ENCODE data around the gene RCN2. TPM values are rescaled to one million over a fixed set of nuclear protein-coding genes. Genes with fewer than 3 reads are reported as not detected.

RCN2 gene
- total and polyA plus RNA-seq, 9 donors: 51.2 to 131 (median 105) TPM

DNA sequence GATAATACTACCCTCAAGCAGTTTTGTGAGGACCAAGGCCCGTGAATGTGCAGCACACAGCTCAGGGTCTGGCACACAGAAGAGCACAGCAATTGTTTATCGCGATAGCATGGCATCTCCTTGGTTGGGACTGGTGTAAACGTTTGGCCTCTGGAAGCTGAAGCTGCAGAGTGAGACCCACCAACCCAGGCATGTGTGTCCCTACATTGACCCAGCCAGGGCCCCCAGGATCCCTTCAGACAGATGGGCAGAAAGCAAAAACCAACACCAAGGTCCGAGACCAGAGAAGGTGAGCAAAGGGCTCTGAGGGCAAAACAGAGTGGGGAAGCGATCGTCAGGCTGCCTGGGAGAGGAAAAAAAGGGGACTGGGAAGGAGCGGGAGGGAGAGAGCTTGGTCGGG lies 50.8 kb downstream of the RCN2 start:
- Histone ChIP-seq H3K27me3 (ENCODE audit: control insufficient read depth, insufficient read depth, low read length) (peaks cover 2% of the 10 kb centered on the region), H3K36me3 (ENCODE audit: control insufficient read depth, insufficient read depth, low read length) (no peaks in the 10 kb centered on the region), H3K9me3 (replicated peaks; ENCODE audit: control insufficient read depth, low read depth, low read length) (peaks cover 5% of the 10 kb centered on the region), H3K4me1 (ENCODE audit: control insufficient read depth, insufficient read depth, low read length) (no peaks in the 10 kb centered on the region), H3K27ac (ENCODE audit: low read length) (no peak overlapping the region), H3K4me3 (ENCODE audit: low read length) (no peak overlapping the region)
- WGBS (ENCODE audit: insufficient coverage): 79% methylated on average over 9 of the region's 9 CpGs
- no peak for DNase-seq

DNA sequence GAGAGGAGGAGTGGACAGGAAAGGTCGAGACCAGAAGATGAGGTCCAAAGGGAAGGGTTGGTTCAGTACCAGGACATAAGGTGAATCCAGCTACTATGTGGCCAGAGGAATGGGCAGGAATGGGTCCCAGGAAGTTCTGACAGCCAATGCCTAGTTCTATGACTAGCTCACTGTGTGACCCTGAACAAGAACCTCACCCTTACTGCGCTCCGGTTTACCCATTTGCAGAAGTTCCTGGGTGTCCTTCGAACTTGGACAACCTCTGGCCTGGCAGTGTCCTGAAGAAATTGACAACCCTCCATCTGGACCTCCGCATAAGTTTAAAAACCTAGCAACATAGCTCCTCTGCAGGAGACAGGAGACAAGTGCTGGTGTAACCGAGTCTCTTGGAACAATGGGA lies 51.2 kb downstream of the RCN2 start:
- no peak overlapping the region for H3K27ac ChIP-seq (ENCODE audit: low read length)
- H3K27me3 ChIP-seq (ENCODE audit: control insufficient read depth, insufficient read depth, low read length): peaks cover 2% of the 10 kb centered on the region
- DNase-seq: no peak
- 90% methylated on average over 2 of the region's 6 CpGs for WGBS (ENCODE audit: insufficient coverage)
- H3K36me3 ChIP-seq (ENCODE audit: control insufficient read depth, insufficient read depth, low read length): no peaks in the 10 kb centered on the region
- no peak overlapping the region for H3K4me3 ChIP-seq (ENCODE audit: low read length)
- H3K9me3 ChIP-seq (replicated peaks; ENCODE audit: control insufficient read depth, low read depth, low read length): peaks cover 5% of the 10 kb centered on the region
- H3K4me1 ChIP-seq (ENCODE audit: control insufficient read depth, insufficient read depth, low read length): no peaks in the 10 kb centered on the region

DNA sequence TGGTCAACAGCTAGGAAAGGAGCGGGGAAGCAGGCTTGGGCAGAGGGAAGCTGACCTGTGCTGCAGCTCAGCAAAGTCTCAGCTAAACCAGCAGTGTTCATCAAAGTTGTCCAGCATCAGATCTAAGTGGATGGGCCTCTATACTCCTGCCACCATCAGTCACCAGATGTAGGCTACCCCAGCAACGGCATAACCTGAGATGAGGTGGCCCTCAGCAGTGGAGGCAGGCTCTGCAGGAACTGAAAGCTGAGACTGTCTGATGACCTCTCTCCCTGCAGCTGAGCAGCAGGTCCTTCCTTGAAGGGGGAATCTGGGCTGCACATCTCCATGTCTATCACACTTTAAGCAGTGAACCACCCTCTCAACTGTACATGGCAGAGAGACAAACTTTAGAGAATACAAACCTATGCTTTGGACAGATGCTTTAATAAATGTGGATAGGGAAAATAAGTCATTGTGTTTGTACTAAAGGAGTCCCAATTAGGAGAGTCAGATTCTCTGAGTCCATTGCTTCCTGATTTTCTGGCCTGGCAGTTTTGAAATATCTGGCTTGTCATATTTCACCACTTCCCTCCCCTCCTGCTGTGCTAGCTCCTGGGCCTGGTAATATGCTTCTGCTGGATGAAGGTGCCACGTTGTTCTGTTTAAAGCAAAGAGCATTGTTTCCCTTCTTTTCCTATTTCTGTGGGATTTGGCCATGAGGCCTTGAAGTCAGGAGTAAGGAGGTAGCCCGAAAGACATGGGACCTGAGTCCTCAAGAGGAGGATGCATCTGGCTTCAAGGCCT lies 52.2 kb downstream of the RCN2 start:
- 86% methylated on average over 2 of the region's 4 CpGs for WGBS (ENCODE audit: insufficient coverage)
- Histone ChIP-seq H3K4me1 (ENCODE audit: control insufficient read depth, insufficient read depth, low read length) (peaks cover 9% of the 10 kb centered on the region), H3K27me3 (ENCODE audit: control insufficient read depth, insufficient read depth, low read length) (peaks cover 2% of the 10 kb centered on the region), H3K9me3 (replicated peaks; ENCODE audit: control insufficient read depth, low read depth, low read length) (peaks cover 4% of the 10 kb centered on the region), H3K4me3 (ENCODE audit: low read length) (no peak overlapping the region), H3K27ac (ENCODE audit: low read length) (peak overlapping the region; percentile 29), H3K36me3 (ENCODE audit: control insufficient read depth, insufficient read depth, low read length) (no peaks in the 10 kb centered on the region)
- DNase-seq: no peak

DNA sequence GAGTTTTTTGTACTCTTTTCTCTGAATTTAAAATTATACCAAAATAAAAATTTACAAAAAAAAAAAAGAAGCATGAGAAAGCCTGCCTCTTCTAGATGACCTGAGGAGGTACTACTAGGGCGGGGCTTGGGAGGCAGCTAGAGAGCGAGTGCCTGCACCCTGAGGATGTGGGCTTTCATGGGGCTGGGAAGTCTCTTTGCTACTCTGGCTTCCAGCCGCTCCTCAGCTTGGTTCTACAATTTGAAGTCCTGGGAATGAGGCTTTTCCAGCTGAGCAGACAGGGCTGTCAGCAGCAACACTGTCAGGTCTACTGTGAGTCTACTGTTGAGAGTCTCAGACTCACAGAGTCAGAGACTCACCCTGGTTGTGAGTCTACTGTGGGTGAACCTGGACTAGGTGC lies 55.2 kb downstream of the RCN2 start:
- H3K9me3 ChIP-seq (replicated peaks; ENCODE audit: control insufficient read depth, low read depth, low read length): no peaks in the 10 kb centered on the region
- H3K36me3 ChIP-seq (ENCODE audit: control insufficient read depth, insufficient read depth, low read length): no peaks in the 10 kb centered on the region
- H3K27ac ChIP-seq (ENCODE audit: low read length): no peak overlapping the region
- no peak for DNase-seq
- 62% methylated on average over 2 of the region's 3 CpGs for WGBS (ENCODE audit: insufficient coverage)
- H3K4me1 ChIP-seq (ENCODE audit: control insufficient read depth, insufficient read depth, low read length): peaks cover 16% of the 10 kb centered on the region
- no peaks in the 10 kb centered on the region for H3K27me3 ChIP-seq (ENCODE audit: control insufficient read depth, insufficient read depth, low read length)
- no peak overlapping the region for H3K4me3 ChIP-seq (ENCODE audit: low read length)

DNA sequence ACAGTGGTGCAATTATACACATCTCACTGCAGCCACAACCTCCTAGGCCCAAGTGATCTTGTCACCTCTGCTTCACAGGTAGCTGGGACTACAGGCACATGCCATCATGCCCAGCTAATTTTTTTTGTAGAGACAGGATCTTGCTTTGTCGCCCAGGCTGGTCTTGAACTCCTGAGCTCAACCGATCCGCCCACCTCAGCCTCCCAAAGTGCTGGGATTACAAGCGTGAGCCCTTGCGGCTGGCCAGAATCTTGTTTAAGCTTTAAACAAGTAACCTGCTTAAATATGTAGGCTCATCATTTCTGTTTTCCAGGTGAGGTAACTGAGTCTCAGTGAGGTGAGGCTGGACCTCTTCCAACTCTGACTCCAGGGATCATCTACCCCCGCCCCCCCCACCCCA lies 55.7 kb downstream of the RCN2 start:
- Histone ChIP-seq H3K4me1 (ENCODE audit: control insufficient read depth, insufficient read depth, low read length) (peaks cover 16% of the 10 kb centered on the region), H3K27me3 (ENCODE audit: control insufficient read depth, insufficient read depth, low read length) (no peaks in the 10 kb centered on the region), H3K27ac (ENCODE audit: low read length) (no peak overlapping the region), H3K9me3 (replicated peaks; ENCODE audit: control insufficient read depth, low read depth, low read length) (no peaks in the 10 kb centered on the region), H3K4me3 (ENCODE audit: low read length) (no peak overlapping the region), H3K36me3 (ENCODE audit: control insufficient read depth, insufficient read depth, low read length) (no peaks in the 10 kb centered on the region)
- 85% methylated on average over 5 of the region's 6 CpGs for WGBS (ENCODE audit: insufficient coverage)
- DNase-seq: no peak

DNA sequence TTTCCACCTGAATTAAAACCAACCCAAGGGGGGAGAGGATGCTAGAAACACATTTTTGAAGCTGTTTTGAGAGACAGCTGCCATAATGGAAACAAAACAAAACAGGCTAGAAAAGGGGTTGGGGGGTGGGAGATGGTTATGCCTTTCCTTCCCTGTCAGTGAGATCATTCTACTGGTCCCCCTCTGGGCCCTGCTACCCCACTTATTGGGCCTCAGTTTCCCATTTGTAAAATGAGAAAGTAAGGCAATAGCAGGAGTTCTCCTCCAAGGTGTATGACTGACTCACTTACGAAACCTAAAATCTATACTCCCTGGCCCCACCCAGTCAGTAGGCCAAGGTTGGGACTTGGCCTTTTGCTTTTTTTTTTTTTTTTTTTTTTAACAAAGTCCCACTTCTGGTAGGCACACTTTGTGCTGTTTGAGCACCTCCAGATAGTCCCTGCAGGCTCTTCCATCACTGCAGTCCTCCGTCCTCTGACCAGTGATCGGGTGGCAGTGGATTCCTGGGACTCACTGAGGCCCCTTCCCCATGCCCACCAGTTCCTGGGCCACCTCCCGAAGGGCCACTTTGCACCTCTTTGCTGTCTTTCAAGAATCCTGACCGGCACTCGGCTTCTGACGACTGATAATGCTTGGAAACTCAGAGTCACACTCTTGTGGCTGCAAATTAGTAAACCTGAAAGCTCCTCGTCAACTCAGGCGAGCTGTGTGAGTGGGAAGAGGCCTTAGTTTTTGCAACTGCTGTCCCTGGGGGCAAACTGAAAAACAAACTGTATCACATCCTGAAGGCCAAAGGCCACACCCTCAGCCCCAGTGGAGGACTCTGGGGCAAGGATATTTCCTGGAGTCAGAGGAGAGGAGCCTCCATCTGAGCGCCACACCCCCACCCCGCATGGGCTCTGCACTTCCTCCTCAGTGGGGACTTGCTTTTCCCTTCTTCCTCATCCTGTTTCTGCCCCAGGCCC lies 56.6 kb downstream of the RCN2 start:
- Histone ChIP-seq H3K36me3 (ENCODE audit: control insufficient read depth, insufficient read depth, low read length) (no peaks in the 10 kb centered on the region), H3K27ac (ENCODE audit: low read length) (peak overlapping the region; percentile 29), H3K4me1 (ENCODE audit: control insufficient read depth, insufficient read depth, low read length) (peaks cover 16% of the 10 kb centered on the region), H3K4me3 (ENCODE audit: low read length) (no peak overlapping the region), H3K27me3 (ENCODE audit: control insufficient read depth, insufficient read depth, low read length) (no peaks in the 10 kb centered on the region), H3K9me3 (replicated peaks; ENCODE audit: control insufficient read depth, low read depth, low read length) (no peaks in the 10 kb centered on the region)
- WGBS (ENCODE audit: insufficient coverage): 56% methylated on average over 8 of the region's 11 CpGs
- peak; percentile 62 for DNase-seq

DNA sequence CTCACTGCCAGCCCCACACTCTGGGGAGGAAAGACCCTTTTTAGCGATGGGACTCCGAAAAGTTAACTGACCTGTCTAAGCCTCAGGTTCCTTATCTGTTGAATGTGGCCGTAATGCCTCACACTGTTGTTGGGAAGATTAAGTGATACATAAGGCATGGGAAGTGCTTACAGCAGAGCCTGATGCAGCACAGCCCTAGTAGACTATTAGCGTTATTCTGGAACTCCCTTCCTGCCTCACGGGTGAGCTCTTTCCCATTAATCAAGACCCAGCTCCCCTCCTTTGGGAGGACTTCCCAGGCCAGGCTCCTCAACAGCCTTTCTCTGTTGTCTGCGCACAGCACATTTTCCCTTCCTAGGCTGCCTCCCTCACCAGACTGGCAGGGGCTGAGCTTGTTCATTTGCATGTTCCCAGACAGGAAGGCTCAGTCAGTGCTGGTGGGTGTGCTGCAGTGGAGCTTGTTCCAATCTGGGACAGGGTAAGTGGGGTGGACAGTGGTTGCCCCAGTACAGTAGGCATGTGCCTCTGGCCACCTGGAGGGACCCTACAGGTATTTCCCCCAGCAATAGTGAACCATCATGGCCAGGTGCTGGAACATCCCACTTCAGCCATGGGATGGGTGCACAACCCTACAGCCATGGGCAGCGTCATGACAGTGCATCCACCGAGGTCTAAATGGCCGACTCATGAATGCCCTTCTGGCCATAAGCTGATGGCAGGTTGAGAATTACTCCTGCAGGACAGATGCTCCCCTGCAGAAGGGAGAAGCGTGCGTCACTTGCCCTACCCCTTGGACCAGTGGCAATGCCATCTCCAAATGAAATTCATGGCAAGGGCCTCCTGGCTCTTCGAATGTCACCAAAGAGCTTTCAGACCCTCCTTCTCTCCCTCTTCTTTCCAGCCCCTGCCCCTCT lies 57.6 kb downstream of the RCN2 start:
- H3K36me3 ChIP-seq (ENCODE audit: control insufficient read depth, insufficient read depth, low read length): no peaks in the 10 kb centered on the region
- no peaks in the 10 kb centered on the region for H3K9me3 ChIP-seq (replicated peaks; ENCODE audit: control insufficient read depth, low read depth, low read length)
- no peak for DNase-seq
- WGBS (ENCODE audit: insufficient coverage): 72% methylated on average over 10 of the region's 12 CpGs
- H3K27ac ChIP-seq (ENCODE audit: low read length): peak overlapping the region; percentile 29
- H3K4me3 ChIP-seq (ENCODE audit: low read length): no peak overlapping the region
- no peaks in the 10 kb centered on the region for H3K27me3 ChIP-seq (ENCODE audit: control insufficient read depth, insufficient read depth, low read length)
- H3K4me1 ChIP-seq (ENCODE audit: control insufficient read depth, insufficient read depth, low read length): peaks cover 16% of the 10 kb centered on the region

DNA sequence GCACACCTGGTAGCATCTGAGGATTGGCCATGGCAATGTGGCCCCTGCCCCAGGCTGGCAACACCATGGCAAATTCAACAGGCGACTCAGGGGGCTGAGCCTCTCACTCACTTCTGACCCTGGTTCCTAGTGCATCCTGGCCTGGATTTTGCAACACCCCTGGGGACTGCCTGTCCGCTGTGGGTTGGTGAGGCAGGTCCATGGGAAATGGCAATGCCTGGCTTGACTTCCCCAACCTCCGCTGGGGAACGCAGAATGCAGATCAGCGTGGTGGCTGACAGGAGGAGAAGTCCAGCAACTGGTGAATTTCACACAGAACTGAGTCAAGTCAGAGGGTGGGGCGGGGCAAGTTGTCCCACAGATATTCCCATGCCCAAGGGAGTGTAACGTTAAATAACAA lies 59.5 kb downstream of the RCN2 start:
- DNase-seq: no peak
- no peak overlapping the region for H3K4me3 ChIP-seq (ENCODE audit: low read length)
- no peak overlapping the region for H3K27ac ChIP-seq (ENCODE audit: low read length)
- peaks cover 29% of the 10 kb centered on the region for H3K4me1 ChIP-seq (ENCODE audit: control insufficient read depth, insufficient read depth, low read length)
- no peaks in the 10 kb centered on the region for H3K9me3 ChIP-seq (replicated peaks; ENCODE audit: control insufficient read depth, low read depth, low read length)
- WGBS (ENCODE audit: insufficient coverage): 69% methylated on average over 4 of the region's 7 CpGs
- H3K36me3 ChIP-seq (ENCODE audit: control insufficient read depth, insufficient read depth, low read length): no peaks in the 10 kb centered on the region
- no peaks in the 10 kb centered on the region for H3K27me3 ChIP-seq (ENCODE audit: control insufficient read depth, insufficient read depth, low read length)

DNA sequence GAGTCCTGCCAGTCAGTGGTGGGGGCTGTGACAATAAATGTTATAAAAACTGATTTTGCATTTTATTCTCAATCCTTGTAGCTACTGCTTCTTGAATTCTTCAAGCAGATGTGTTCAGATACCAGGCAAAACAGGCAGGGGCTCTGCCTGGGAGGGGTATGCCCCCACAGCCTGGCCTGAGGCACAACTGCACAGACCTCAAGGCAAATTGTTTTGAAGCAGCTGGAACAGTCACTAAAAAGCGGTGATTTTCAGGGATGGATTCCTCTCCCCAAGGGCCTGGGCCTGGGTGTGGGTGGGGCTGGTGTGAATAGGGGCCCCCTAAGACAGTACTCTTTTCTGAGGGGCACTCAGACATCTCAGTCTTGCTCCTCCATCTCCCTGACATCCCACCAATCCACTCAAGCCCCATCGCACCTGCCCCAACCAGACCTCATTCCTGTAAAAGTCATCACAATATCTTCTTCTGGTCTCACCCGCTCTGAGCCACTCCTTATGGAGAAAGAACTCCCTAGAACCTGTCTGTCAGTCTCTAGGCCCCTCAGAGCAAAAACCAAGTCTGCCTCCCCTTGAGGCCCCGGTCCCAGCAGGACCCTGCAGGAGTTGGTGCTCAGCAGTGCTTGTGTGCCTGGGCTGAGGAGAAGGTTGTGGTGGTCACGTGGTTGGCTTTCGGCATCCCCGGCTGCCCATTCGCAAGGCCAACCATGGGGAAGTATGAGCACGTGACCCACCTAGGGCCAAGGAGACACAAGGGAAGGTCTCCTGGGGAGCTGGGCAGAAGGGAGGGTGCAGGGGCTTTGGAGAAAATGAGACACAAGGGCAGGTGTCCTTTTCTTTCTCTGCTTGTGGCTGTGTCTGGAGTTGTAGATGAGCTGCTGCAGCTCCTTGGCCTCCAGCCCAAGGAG lies 60.4 kb downstream of the RCN2 start:
- peaks cover 38% of the 10 kb centered on the region for H3K4me1 ChIP-seq (ENCODE audit: control insufficient read depth, insufficient read depth, low read length)
- H3K36me3 ChIP-seq (ENCODE audit: control insufficient read depth, insufficient read depth, low read length): no peaks in the 10 kb centered on the region
- no peak overlapping the region for H3K27ac ChIP-seq (ENCODE audit: low read length)
- WGBS (ENCODE audit: insufficient coverage): 74% methylated on average over 7 of the region's 9 CpGs
- no peak for DNase-seq
- H3K9me3 ChIP-seq (replicated peaks; ENCODE audit: control insufficient read depth, low read depth, low read length): no peaks in the 10 kb centered on the region
- H3K27me3 ChIP-seq (ENCODE audit: control insufficient read depth, insufficient read depth, low read length): no peaks in the 10 kb centered on the region
- no peak overlapping the region for H3K4me3 ChIP-seq (ENCODE audit: low read length)
